ENCODE results near the gene NUBPL.
"Not testable (repeated sequence)": the region's sequence is repeated elsewhere in the genome, so short reads cannot be mapped to it uniquely, and the experiment has no call there.

NUBPL gene

GRCh38 chr14:31886156-31886835 lies 325.1 kb downstream of the NUBPL start:
- DNase-seq: no peak

DNA sequence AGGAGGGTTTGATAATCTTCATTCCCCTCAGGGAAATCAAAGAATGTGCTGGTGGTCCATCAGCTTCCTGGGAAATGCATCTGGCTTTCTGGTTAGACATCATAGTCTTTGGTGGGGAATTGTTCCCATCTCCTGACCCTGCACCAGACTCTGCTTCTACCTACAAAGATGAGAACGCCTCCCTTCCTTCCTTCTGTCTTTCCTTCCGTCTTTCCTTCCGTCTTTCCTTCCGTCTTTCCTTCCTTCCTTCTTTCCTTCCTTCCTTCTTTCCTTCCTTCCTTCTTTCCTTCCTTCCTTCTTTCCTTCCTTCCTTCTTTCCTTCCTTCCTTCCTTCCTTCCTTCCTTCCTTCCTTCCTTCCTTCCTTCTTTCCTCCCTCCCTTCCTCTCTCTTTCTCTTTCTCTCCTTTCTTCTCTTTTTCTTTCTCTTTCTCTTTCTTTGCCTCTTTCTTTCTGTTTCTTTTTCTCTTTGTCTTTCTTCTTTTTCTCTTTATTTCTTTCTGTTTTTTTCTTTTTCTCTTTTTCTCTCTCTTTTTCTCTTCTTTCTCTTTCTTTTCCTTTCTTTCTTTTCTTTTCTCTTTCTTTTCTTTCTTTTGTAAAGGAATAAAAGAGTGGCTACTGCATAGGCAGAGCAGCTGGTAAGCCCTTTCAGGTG lies 326.9 kb downstream of the NUBPL start:
- DNase-seq: no peak

- no peak for DNase-seq
Measured at GRCh38 chr14:31889297-31889696, 328.1 kb downstream of the NUBPL start.

- not testable (repeated sequence) for DNase-seq
Measured at GRCh38 chr14:31890202-31890601, 329.0 kb downstream of the NUBPL start.

DNA sequence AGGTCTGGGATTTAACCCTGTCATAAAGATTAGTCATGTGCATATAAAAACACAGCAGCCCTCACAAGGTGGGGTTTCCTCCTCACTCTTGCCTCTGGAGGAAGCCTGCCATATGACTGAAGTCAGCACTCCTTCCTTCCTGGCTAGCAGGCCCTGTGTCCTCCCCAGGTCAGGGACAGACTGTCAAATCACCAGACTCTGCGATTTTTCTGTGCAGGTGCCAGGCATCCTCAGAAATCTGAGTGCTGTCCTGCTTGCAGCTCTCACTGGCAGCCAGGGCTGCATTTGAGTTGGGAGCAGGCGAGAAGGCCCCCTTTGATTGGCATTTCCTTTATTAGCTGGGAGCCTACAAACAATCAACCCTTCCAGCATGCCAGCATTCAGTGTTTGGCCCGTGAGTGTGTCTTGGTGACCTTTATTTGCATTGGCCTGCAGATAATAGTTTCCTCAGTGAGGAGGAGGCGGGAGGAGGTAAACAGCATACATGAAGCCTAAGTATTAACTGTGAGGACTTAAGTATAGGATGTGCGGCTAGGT lies 332.1 kb downstream of the NUBPL start:
- no peak for DNase-seq

DNA sequence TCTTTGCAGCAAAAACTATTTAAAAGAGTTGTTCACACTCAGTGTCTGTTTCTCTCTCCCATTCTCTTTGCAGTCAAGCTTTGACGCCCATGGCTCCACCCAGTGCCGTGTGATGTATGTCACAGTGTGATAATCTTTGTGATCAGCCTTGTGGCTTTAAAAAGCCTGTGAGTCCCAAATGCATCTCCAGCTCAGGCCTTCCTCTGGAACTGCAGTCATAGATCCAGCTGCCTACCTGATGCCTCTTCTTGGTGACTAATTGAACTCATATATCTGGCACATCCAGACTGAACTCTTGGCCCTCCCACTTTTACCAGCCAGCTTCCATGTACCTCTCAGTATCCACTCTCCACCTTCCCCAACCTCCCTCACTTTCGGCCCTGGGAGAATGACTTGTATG lies 333.1 kb downstream of the NUBPL start:
- DNase-seq: no peak

GRCh38 chr14:31895206-31895605 lies 334.0 kb downstream of the NUBPL start:
- no peak for DNase-seq

GRCh38 chr14:31895646-31896045 lies 334.4 kb downstream of the NUBPL start:
- no peak for DNase-seq

GRCh38 chr14:31897581-31898186 lies 336.5 kb downstream of the NUBPL start:
- no peak for DNase-seq

GRCh38 chr14:31898838-31899528 lies 337.8 kb downstream of the NUBPL start:
- no peak for DNase-seq

DNA sequence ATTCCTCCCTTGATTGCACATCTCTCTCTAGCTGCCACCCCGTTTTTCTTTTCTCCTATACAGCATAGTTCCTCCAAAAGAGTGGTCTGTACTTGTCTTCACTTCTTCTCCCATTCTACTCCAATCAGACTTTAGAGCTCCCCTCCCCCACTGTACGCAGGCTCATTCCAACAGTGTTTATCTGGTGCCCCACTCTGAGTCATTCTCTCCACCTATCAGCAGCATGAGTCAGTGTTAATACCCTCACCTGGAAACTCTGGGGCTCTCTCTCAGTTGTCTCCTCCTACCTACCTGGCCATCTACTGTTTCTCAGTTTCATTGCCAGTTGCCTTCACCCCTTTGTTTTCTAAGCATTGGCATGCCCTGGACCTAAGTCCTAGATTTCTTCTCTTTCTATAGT lies 340.8 kb downstream of the NUBPL start:
- DNase-seq: peak; percentile 5

DNA sequence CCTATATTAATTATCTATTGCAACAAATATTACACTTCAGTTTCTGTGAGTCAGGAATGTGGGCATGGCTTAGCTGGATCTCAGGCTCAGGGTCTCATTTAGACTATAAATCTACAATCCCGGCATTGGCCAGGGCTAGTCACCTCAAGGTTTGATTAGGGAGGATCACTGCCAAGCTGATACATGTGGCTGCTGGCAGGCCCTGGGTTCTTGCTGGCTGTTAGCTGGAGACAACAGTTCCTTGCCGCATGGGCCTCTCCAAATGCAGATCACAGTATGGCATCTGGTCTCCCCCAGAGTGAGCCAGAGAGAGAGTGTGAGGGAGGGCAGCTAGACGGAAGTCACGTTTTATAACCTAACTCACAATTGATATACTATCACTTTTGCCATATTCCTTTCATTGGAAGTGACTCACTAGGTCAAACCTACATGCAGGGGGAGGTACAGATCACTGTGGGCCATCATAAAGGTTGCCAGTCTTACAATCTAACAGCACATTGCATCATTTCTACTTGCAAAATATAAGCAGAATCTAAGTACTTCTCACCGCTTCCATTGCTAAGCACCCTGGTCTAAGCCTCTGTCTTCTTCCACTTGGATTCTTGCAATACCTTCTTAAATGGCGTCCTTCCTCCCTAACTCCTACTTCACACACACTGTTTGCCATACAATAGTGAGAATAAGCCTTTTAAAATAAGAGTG lies 341.9 kb downstream of the NUBPL start:
- no peak for DNase-seq

- no peak for DNase-seq
Measured at GRCh38 chr14:31909977-31910376, 348.8 kb downstream of the NUBPL start.

All from activated T-cell treated with anti-CD3 and anti-CD28 coated beads for 4 hours (primary cell).